ENCODE measurements around the gene FKRP.
"Not testable (repeated sequence)": the region's sequence is repeated elsewhere in the genome, so short reads cannot be mapped to it uniquely, and the experiment has no call there.

FKRP gene, protein sequence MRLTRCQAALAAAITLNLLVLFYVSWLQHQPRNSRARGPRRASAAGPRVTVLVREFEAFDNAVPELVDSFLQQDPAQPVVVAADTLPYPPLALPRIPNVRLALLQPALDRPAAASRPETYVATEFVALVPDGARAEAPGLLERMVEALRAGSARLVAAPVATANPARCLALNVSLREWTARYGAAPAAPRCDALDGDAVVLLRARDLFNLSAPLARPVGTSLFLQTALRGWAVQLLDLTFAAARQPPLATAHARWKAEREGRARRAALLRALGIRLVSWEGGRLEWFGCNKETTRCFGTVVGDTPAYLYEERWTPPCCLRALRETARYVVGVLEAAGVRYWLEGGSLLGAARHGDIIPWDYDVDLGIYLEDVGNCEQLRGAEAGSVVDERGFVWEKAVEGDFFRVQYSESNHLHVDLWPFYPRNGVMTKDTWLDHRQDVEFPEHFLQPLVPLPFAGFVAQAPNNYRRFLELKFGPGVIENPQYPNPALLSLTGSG

GRCh38 chr19:46745521-46746280, at the start of gene FKRP:
FKRP (plus strand) TSS chr19:46746057; CDS start chr19:46755451, 9,394 bp downstream.
- Histone ChIP-seq H3K36me3 (ENCODE audit: control insufficient read depth, insufficient read depth, low read length) (no peaks in the 10 kb centered on the region), H3K4me1 (ENCODE audit: control insufficient read depth, insufficient read depth, low read length) (peaks cover 18% of the 10 kb centered on the region)

DNA sequence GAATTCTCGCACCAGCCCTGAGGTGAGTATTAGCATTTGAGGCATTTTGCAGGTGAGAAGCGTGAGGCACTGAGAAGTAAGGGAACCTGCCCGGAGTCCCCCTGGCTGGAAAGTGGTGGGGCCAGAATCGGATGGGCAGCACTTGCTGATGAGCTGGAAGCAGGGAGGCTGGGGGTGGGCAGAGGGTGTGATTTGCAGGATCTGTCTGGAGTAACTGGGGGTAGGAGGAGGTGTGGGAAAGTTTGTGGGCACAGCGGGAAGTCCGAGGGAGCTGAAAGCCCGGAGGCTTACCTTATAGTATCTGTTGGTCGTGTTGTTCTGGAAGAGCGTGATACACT, 49.0 kb upstream of the FKRP start:
- Histone ChIP-seq H3K9me3 (ENCODE audit: control insufficient read depth, low read length) (no peaks in the 10 kb centered on the region), H3K36me3 (ENCODE audit: control insufficient read depth, insufficient read depth, low read length) (peaks cover 37% of the 10 kb centered on the region), H3K27me3 (ENCODE audit: control insufficient read depth, insufficient read depth, low read length) (no peaks in the 10 kb centered on the region), H3K4me1 (ENCODE audit: control insufficient read depth, insufficient read depth, low read length) (peaks cover 8% of the 10 kb centered on the region), H3K4me3 (ENCODE audit: low read length) (no peak overlapping the region), H3K9ac (ENCODE audit: low read length) (no peak overlapping the region)

More at GRCh38 chr19:46745521-46746280, at the start of gene FKRP:
- H3K9me3 ChIP-seq (ENCODE audit: control insufficient read depth, low read length) = no peaks in the 10 kb centered on the region
- H3K4me3 ChIP-seq (ENCODE audit: low read length) = peak within 1 kb of the TSS; percentile 77
- peak within 1 kb of the TSS; percentile 92 for H3K9ac ChIP-seq (ENCODE audit: low read length)
- H3K27me3 ChIP-seq (ENCODE audit: control insufficient read depth, insufficient read depth, low read length) = no peaks in the 10 kb centered on the region

DNA sequence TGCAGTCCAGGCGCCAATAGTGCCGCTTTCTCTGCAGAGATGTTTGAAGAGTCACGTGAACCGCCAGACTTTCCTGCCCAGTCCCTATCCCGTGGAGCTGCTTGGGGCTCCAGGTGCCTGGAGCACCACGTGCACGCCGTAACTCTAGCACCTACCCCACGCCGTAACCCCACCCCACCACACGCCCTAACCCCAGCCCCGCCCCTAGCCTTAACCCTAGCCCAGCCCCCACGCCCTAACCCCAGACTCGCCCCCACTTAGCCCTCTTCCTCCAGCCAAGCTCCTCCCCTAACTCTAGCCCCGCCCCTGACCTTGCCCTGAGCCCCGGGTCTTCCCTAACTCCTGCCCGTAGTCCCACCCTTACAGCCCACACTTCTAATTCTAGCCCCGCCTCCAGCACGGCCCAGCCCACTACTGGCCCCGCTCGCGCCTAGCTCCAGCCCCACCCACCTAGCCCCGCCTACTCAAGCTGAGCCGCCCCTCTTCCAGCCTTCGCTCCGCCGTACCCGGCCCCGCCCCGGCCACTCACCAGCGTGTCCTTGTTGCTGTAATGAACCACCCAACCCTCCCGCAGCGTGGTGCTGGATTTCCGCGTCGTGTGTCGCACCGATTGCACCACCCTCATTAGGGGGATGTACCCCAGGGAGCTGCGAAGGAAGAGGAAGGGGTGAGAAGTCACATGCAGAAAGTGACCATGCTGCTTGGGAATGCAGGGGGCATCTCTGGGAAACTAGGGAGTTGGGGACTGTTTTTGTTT, 48.5 kb upstream of the FKRP start:
- H3K4me3 ChIP-seq (ENCODE audit: low read length) = no peak overlapping the region
- no peak overlapping the region for H3K9ac ChIP-seq (ENCODE audit: low read length)
- H3K9me3 ChIP-seq (ENCODE audit: control insufficient read depth, low read length) = no peaks in the 10 kb centered on the region
- H3K4me1 ChIP-seq (ENCODE audit: control insufficient read depth, insufficient read depth, low read length) = peaks cover 8% of the 10 kb centered on the region
- H3K27me3 ChIP-seq (ENCODE audit: control insufficient read depth, insufficient read depth, low read length) = no peaks in the 10 kb centered on the region
- H3K36me3 ChIP-seq (ENCODE audit: control insufficient read depth, insufficient read depth, low read length) = peaks cover 40% of the 10 kb centered on the region

DNA sequence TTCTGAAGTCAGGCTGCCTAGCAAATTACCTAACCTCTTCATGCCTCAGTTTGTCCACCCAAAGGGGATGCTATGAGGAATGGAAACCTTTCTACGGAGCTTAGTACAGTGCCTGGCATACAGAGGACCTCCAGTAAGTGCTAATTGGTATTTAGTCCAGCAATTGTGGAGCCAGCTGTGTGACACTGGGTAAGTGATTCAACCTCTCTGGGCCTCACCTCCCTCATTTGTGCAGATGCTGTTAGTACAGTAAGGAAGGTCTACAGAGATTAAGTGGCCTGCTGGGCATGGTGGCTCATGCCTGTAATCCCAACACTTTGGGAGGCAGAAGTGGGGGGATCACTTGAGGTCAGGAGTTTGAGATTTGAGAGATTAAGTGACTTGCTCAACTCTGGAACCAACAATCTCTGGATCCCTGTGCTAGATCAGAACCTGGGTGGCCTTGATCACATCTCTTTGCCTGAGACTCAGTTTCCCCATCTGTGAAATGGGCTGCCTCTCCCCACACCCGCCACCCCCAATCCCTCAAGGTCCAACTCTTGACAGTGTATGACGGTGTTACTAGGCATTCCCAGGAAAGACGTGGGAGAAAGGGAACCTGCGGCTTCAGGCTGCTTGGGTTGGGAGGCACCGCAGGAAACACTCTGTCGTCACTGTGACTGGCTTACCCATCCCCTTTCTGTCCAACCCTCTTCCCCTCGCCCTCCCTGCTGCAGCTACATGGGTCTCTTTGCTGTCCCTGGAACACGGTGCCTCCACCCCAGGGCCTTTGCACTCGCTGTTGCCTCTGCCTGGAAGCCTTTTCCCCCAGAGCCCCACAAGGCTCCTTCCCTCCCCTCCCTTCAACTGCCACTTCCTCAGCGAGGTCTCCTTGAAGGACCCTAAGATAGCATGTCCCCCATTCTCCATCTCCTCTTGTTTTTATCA, 47.2 kb upstream of the FKRP start:
- no peaks in the 10 kb centered on the region for H3K9me3 ChIP-seq (ENCODE audit: control insufficient read depth, low read length)
- peaks cover 32% of the 10 kb centered on the region for H3K36me3 ChIP-seq (ENCODE audit: control insufficient read depth, insufficient read depth, low read length)
- H3K27me3 ChIP-seq (ENCODE audit: control insufficient read depth, insufficient read depth, low read length) = no peaks in the 10 kb centered on the region
- H3K9ac ChIP-seq (ENCODE audit: low read length) = no peak overlapping the region
- H3K4me1 ChIP-seq (ENCODE audit: control insufficient read depth, insufficient read depth, low read length) = peaks cover 8% of the 10 kb centered on the region
- no peak overlapping the region for H3K4me3 ChIP-seq (ENCODE audit: low read length)

DNA sequence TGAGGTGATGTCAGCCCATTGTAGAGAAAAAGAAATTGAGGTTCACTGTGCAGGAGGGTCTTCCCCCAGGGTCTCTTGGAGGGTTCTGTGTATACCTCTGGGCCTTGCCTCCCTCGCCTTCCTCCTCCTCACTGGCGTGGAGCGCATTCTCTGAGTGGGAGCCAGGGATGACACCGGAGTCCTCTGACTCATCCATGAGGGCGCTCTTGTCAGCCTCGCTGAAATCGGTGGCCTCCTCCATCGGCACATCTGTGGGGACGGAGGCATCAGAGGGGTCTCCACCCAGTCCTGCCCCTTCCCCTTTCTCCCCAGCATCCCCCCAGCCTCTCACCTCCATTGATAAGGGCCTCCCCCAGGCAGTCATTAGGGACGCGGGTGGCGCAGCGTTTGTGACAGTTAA, 45.2 kb upstream of the FKRP start:
- no peaks in the 10 kb centered on the region for H3K9me3 ChIP-seq (ENCODE audit: control insufficient read depth, low read length)
- H3K36me3 ChIP-seq (ENCODE audit: control insufficient read depth, insufficient read depth, low read length) = peaks cover 31% of the 10 kb centered on the region
- peaks cover 8% of the 10 kb centered on the region for H3K4me1 ChIP-seq (ENCODE audit: control insufficient read depth, insufficient read depth, low read length)
- no peaks in the 10 kb centered on the region for H3K27me3 ChIP-seq (ENCODE audit: control insufficient read depth, insufficient read depth, low read length)
- H3K4me3 ChIP-seq (ENCODE audit: low read length) = no peak overlapping the region
- no peak overlapping the region for H3K9ac ChIP-seq (ENCODE audit: low read length)

GRCh38 chr19:46704379-46705076, 41.3 kb upstream of the FKRP start:
- Histone ChIP-seq H3K4me3 (ENCODE audit: low read length) (no peak overlapping the region), H3K27me3 (ENCODE audit: control insufficient read depth, insufficient read depth, low read length) (no peaks in the 10 kb centered on the region), H3K9ac (ENCODE audit: low read length) (no peak overlapping the region), H3K9me3 (ENCODE audit: control insufficient read depth, low read length) (no peaks in the 10 kb centered on the region), H3K36me3 (ENCODE audit: control insufficient read depth, insufficient read depth, low read length) (peaks cover 12% of the 10 kb centered on the region), H3K4me1 (ENCODE audit: control insufficient read depth, insufficient read depth, low read length) (no peaks in the 10 kb centered on the region)

DNA sequence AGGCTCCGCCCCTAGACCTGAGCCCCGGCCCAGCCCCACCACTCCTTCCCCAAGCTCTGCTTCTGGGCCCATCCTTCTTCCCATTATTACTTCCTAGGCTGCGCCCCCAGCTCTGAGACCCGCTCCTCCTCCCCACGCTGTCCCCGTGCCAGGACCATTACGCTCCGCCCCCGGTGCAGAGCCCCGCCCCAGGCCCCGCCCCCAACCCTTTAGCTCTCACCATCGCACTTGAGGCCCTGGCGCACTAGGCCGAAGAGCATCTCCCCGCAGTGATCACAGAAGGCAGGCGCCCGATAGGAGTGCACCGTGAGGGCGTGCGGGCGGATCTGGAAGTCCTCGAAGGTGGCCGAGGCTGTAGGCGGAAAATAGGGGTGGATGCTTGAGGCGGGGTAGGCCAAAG, 35.2 kb upstream of the FKRP start:
- H3K4me3 ChIP-seq (ENCODE audit: low read length) = no peak overlapping the region
- no peaks in the 10 kb centered on the region for H3K9me3 ChIP-seq (ENCODE audit: control insufficient read depth, low read length)
- no peaks in the 10 kb centered on the region for H3K36me3 ChIP-seq (ENCODE audit: control insufficient read depth, insufficient read depth, low read length)
- no peak overlapping the region for H3K9ac ChIP-seq (ENCODE audit: low read length)
- no peaks in the 10 kb centered on the region for H3K27me3 ChIP-seq (ENCODE audit: control insufficient read depth, insufficient read depth, low read length)
- H3K4me1 ChIP-seq (ENCODE audit: control insufficient read depth, insufficient read depth, low read length) = peaks cover 10% of the 10 kb centered on the region

- H3K4me3 ChIP-seq (ENCODE audit: low read length); H3K36me3 ChIP-seq (ENCODE audit: control insufficient read depth, insufficient read depth, low read length); H3K9ac ChIP-seq (ENCODE audit: low read length); H3K27me3 ChIP-seq (ENCODE audit: control insufficient read depth, insufficient read depth, low read length); H3K9me3 ChIP-seq (ENCODE audit: control insufficient read depth, low read length): not testable (repeated sequence)
- peaks cover 16% of the 10 kb centered on the region for H3K4me1 ChIP-seq (ENCODE audit: control insufficient read depth, insufficient read depth, low read length)
Measured at GRCh38 chr19:46712768-46713338, 33.0 kb upstream of the FKRP start.

DNA sequence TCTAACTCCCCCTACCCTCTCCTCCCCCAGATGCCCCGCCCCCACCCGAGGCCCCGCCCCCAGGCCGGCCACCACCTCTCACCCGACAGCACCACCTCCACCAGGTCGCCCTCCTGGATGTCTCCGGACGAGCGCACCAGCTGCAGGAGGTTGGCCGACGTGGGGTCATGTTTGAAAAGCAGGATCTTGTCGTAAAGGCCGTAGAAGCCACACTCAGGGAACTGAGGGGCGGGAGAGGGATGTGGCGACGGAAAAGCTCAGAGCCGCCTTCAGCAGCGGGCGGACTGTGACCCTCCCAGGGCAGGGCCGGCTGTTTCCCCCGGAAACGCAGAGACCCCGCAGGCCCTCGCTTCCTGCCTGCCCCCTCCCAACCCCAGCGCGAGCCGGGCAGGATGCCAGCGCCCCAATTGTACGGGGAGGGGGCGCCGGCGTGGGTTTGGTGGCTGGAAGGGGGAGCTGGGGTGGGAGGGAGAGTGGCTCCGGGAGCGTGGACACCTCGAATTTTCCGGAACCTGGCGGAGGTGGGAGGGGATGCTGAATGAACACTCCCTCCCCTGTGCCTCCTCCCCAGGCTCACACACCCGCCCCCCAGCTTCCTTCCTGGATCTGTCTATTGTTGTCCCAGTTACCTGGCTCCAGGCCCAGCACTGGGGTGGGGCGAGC, 31.9 kb upstream of the FKRP start:
- peaks cover 26% of the 10 kb centered on the region for H3K4me1 ChIP-seq (ENCODE audit: control insufficient read depth, insufficient read depth, low read length)
- H3K27me3 ChIP-seq (ENCODE audit: control insufficient read depth, insufficient read depth, low read length) = no peaks in the 10 kb centered on the region
- H3K9ac ChIP-seq (ENCODE audit: low read length) = peak overlapping the region; percentile 97
- no peaks in the 10 kb centered on the region for H3K36me3 ChIP-seq (ENCODE audit: control insufficient read depth, insufficient read depth, low read length)
- peak overlapping the region; percentile 8 for H3K4me3 ChIP-seq (ENCODE audit: low read length)
- H3K9me3 ChIP-seq (ENCODE audit: control insufficient read depth, low read length) = no peaks in the 10 kb centered on the region

- H3K4me1 ChIP-seq (ENCODE audit: control insufficient read depth, insufficient read depth, low read length) = peaks cover 26% of the 10 kb centered on the region
- H3K36me3 ChIP-seq (ENCODE audit: control insufficient read depth, insufficient read depth, low read length) = no peaks in the 10 kb centered on the region
- no peaks in the 10 kb centered on the region for H3K9me3 ChIP-seq (ENCODE audit: control insufficient read depth, low read length)
- H3K9ac ChIP-seq (ENCODE audit: low read length) = peak overlapping the region; percentile 97
- H3K4me3 ChIP-seq (ENCODE audit: low read length) = peak overlapping the region; percentile 62
- H3K27me3 ChIP-seq (ENCODE audit: control insufficient read depth, insufficient read depth, low read length) = no peaks in the 10 kb centered on the region
Measured at GRCh38 chr19:46714444-46715106, 31.3 kb upstream of the FKRP start.

All from mucosa of stomach (tissue), 1 donor.